Endodermal cell (in vitro differentiated cells): ENCODE measurements around the gene IQGAP1. TPM values are rescaled to one million over a fixed set of nuclear protein-coding genes. Genes with fewer than 3 reads are reported as not detected.

Experiments used
- DNase-seq: peaks from one replicate; pipeline ENCODE4 v3.0.0-alpha.2; 2017
- H3K27ac ChIP-seq: 2 replicates; pipeline ENCODE4 v1.5.1; 2013; ENCODE audit warnings: mild to moderate bottlenecking, low read depth, low read length, moderate library complexity
- H3K27me3 ChIP-seq: 2 replicates; pipeline ENCODE4 v1.6.1; 2013; ENCODE audit warnings: mild to moderate bottlenecking, low read length, moderate library complexity; ENCODE audit not compliant: insufficient read depth, control insufficient read depth, poor library complexity, severe bottlenecking
- H3K36me3 ChIP-seq: 2 replicates; pipeline ENCODE4 v1.7.0; 2013; ENCODE audit warnings: mild to moderate bottlenecking, low read length, moderate library complexity; ENCODE audit not compliant: control insufficient read depth, insufficient read depth
- H3K4me1 ChIP-seq: one replicate; pipeline ENCODE4 v1.7.0; 2013; ENCODE audit warnings: low read length; ENCODE audit not compliant: control insufficient read depth, insufficient read depth
- H3K4me3 ChIP-seq: 2 replicates; pipeline ENCODE4 v1.5.1; 2013; ENCODE audit warnings: mild to moderate bottlenecking, low read length, moderate library complexity
- H3K9ac ChIP-seq: 2 replicates; pipeline ENCODE4 v1.6.1; 2013; ENCODE audit warnings: mild to moderate bottlenecking, low read length, moderate library complexity; ENCODE audit not compliant: poor library complexity, severe bottlenecking; ENCODE audit errors: extremely low read depth
- H3K9me3 ChIP-seq: 2 replicates; pipeline ENCODE4 v1.6.1; 2013; ENCODE audit warnings: mild to moderate bottlenecking, low read length, moderate library complexity; ENCODE audit not compliant: control insufficient read depth
- H3K27ac Mint-ChIP-seq: 2 replicates; pipeline ENCODE4 v1.8.0; 2020; ENCODE audit warnings: mixed read lengths
- H3K27me3 Mint-ChIP-seq: 2 replicates; pipeline ENCODE4 v1.8.0; 2021; ENCODE audit warnings: mild to moderate bottlenecking, mixed read lengths; ENCODE audit not compliant: insufficient read depth
- H3K36me3 Mint-ChIP-seq: 2 replicates; pipeline ENCODE4 v1.8.0; 2020; ENCODE audit warnings: low read depth, mixed read lengths
- H3K4me1 Mint-ChIP-seq: 2 replicates; pipeline ENCODE4 v1.8.0; 2020; ENCODE audit warnings: mixed read lengths
- H3K4me3 Mint-ChIP-seq: 2 replicates; pipeline ENCODE4 v1.8.0; 2020; ENCODE audit warnings: mild to moderate bottlenecking, moderate library complexity, mixed read lengths
- H3K9me3 Mint-ChIP-seq: 2 replicates; pipeline ENCODE4 v1.8.0; 2020; ENCODE audit warnings: mild to moderate bottlenecking, mixed read lengths
- WGBS, 2 experiments: methylation state at CpG; one replicate each; pipeline versions ENCODE4 v1.1.5 to v1.1.7; 2013; ENCODE audit warnings: missing lambda C conversion rate in 2 of 2, mixed read lengths in 1 of 2; ENCODE audit not compliant: insufficient coverage in 1 of 2, insufficient read length in 1 of 2; 5-methylcytosine and 5-hydroxymethylcytosine counted together
- total RNA-seq, 2 donors: library from RNA; stranded (reverse); fragmentation: NEBNext Ultra II Directional in 1 of 2; extraction: Animal tissue kit (Norgen Biotek cat#: 25700) in 1 of 2; gene quantifications; 2 replicates in 1 of 2; 3 replicates in 1 of 2; pipeline ENCODE4 v1.2.1, GENCODE V29; 2021
- TF ChIP-seq, protein P1 (sequence below): fragments of 200-600 bp; sonication (generic); conservative IDR thresholded peaks from 2 replicates; pipeline ENCODE4 v1.5.0; 2021; ENCODE audit warnings: antibody characterized with exemption, mild to moderate bottlenecking

Gene IQGAP1
- total RNA-seq, 2 donors from 2014 or later = 94.4 to 124 TPM

DNA sequence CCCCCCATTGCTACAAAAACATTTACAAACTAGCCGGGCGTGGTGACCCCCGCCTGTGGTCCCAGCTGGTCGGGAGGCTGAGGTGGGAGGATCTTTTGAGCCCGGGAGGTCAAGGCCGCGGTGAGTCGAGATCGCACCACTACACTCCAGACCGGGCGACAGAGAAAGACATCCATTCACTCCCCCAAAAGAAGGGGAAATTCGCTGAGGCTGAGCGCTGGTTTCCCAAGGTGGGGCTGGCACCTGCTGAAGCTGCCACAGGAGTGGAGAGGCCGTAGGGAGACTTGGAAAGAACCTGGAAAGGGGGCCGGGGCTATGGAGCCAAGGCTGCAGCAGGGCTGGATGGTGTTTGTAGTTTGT, 140.9 kb downstream of the IQGAP1 start:
- no peaks in the 10 kb centered on the region for H3K9me3 ChIP-seq
- no peak for DNase-seq

DNA sequence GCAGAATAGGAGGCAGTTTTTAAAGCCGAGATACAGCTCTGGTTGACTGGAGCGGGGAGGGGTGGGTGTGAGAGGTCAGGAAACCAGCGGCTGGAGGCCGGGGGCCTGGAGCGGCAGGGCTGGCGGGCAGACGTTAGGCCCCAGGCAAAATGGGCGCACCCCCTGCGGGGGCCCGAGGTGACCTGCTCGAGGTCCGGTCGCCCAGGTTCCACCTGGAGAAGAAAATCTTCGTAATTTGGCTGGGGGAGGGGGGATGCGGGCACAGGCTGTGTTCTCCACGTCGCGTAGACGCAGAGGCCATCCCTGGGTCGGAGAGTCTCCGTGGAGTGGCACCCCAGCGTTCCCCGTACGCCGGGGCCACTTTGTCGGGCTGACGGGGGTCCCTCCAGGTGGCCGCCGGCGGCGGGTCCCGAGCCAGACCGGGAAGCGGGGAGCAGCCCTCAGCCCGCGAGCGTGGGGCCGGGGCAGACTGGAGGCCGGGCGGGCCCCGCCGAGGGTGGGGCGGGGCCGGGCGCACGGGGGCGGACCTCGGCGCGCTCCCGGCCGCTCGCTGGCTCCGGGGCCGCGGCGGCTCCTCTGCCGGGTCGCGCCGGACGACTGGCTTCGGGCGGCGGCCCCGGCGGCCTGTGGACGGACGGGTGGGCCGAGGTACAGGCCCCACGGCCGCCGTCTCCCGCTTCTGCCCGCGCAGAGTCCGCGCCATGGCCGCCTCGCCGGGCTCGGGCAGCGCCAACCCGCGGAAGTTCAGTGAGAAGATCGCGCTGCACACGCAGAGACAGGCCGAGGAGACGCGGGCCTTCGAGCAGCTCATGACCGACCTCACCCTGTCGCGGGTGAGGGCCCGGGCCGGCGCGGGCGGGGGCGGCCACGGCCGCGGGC, 141.6 kb downstream of the IQGAP1 start, which contains the start of gene CRTC3:
Gene CRTC3 (plus strand): TSS at position 553 of the 879 bp plus-strand sequence. CDS start 149 bp downstream, at position 702.
- H3K9me3 ChIP-seq = no peaks in the 10 kb centered on the region
- H3K27me3 ChIP-seq = peaks cover 26% of the 10 kb centered on the region
- DNase-seq = peak; percentile 78
- peaks cover 2% of the 10 kb centered on the region for H3K4me1 ChIP-seq
- TF ChIP-seq, protein P1, sequence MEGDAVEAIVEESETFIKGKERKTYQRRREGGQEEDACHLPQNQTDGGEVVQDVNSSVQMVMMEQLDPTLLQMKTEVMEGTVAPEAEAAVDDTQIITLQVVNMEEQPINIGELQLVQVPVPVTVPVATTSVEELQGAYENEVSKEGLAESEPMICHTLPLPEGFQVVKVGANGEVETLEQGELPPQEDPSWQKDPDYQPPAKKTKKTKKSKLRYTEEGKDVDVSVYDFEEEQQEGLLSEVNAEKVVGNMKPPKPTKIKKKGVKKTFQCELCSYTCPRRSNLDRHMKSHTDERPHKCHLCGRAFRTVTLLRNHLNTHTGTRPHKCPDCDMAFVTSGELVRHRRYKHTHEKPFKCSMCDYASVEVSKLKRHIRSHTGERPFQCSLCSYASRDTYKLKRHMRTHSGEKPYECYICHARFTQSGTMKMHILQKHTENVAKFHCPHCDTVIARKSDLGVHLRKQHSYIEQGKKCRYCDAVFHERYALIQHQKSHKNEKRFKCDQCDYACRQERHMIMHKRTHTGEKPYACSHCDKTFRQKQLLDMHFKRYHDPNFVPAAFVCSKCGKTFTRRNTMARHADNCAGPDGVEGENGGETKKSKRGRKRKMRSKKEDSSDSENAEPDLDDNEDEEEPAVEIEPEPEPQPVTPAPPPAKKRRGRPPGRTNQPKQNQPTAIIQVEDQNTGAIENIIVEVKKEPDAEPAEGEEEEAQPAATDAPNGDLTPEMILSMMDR = no peak
- Mint-ChIP-seq H3K9me3 (no peaks in the 10 kb centered on the region), H3K4me3 (peak within 1 kb of the TSS; percentile 77), H3K27ac (peak within 1 kb of the TSS; percentile 2), H3K4me1 (peaks cover 4% of the 10 kb centered on the region), H3K36me3 (no peaks in the 10 kb centered on the region), H3K27me3 (peaks cover 49% of the 10 kb centered on the region)
- no peaks in the 10 kb centered on the region for H3K36me3 ChIP-seq
- H3K9ac ChIP-seq = peak within 1 kb of the TSS; percentile 44
- H3K4me3 ChIP-seq = peak within 1 kb of the TSS; percentile 90
- H3K27ac ChIP-seq = no peak within 1 kb of the TSS
- WGBS, 2 experiments = 5 to 10% methylated on average over 51 to 104 of the region's 104 CpGs

More for the DNA sequence above, 140.9 kb downstream of the IQGAP1 start:
- 76 to 90% methylated on average over 7 to 15 of the region's 15 CpGs for WGBS, 2 experiments
- H3K4me3 ChIP-seq = peak overlapping the region; percentile 70
- no peaks in the 10 kb centered on the region for H3K36me3 Mint-ChIP-seq
- H3K4me1 ChIP-seq = peaks cover 2% of the 10 kb centered on the region
- TF ChIP-seq, protein P1 = no peak
- no peaks in the 10 kb centered on the region for H3K36me3 ChIP-seq
- peaks cover 4% of the 10 kb centered on the region for H3K4me1 Mint-ChIP-seq
- peaks cover 48% of the 10 kb centered on the region for H3K27me3 Mint-ChIP-seq
- H3K27me3 ChIP-seq = peaks cover 26% of the 10 kb centered on the region
- no peaks in the 10 kb centered on the region for H3K9me3 Mint-ChIP-seq
- no peak overlapping the region for H3K9ac ChIP-seq
- no peak overlapping the region for H3K27ac ChIP-seq
- peak overlapping the region; percentile 2 for H3K27ac Mint-ChIP-seq
- H3K4me3 Mint-ChIP-seq = peak overlapping the region; percentile 77

DNA sequence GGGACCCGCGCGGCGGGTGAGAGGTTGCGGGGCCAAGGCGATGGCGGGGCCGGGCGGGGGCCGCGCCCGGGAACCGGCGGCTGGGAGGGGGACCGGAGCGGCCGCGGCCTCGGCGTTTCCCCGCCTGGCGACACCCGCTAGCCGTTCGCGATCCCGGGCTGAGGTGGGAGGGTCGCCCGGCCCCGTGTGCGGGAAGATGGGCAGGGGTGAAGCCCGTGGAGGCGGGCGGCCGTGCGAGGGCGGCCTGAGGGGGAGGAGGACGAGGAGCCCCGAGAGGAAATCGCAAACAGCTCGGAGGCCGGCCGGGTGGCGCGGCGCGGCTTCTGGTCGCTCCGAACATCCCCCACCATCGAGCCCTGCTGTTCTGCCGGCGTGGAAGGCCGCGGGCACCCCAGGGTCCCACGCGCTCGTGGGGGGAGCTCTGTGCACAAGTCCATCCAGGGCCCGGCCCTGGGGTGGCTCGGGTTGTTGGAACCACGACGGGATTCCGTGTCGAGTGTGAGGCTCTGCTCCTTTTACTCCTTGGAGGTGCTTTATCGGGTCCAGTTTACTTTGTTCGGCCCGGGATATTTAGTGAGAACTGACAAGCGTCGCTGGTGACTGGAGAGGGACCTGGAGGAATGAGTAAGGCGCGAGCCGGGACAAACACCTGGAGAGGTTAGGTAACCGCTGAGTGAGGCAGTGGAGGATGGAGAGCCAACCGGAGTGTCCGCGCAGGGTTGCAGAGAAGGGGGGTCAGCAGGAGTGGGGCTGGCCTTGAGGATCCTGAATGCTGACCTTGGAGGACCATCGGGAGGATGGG, 142.4 kb downstream of the IQGAP1 start:
- H3K27ac ChIP-seq = no peak overlapping the region
- H3K27ac Mint-ChIP-seq = no peak overlapping the region

More for the DNA sequence above, 142.4 kb downstream of the IQGAP1 start:
- Mint-ChIP-seq H3K27me3 (peaks cover 48% of the 10 kb centered on the region), H3K4me1 (peaks cover 9% of the 10 kb centered on the region), H3K4me3 (peak overlapping the region; percentile 77), H3K9me3 (no peaks in the 10 kb centered on the region), H3K36me3 (no peaks in the 10 kb centered on the region)
- WGBS, 2 experiments = 1% methylated on average over 29 to 76 of the region's 76 CpGs
- DNase-seq = peak; percentile 79
- TF ChIP-seq, protein P1 = no peak
- Histone ChIP-seq H3K9ac (peak overlapping the region; percentile 44), H3K4me3 (peak overlapping the region; percentile 90), H3K27me3 (peaks cover 26% of the 10 kb centered on the region), H3K36me3 (no peaks in the 10 kb centered on the region), H3K4me1 (peaks cover 2% of the 10 kb centered on the region), H3K9me3 (no peaks in the 10 kb centered on the region)
